Left lung (tissue), 10 donors: ENCODE data around the gene ZFP57. TPM values are rescaled to one million over a fixed set of nuclear protein-coding genes. Genes with fewer than 3 reads are reported as not detected.

Experiments used
- ATAC-seq: fragments of 200-7000 bp; cut with Tn5 transposase; one replicate; pipeline ENCODE4 v1.9.1; 2020; ENCODE audit warnings: moderate library complexity
- DNase-seq, 4 donors: peaks; one replicate each; pipeline ENCODE4 v3.0.0-alpha.2; 2013 to 2020
- H3K27ac ChIP-seq, 2 donors: fragments of 200-600 bp; sonication (generic) in 1 of 2; one replicate each; pipeline versions ENCODE4 v1.5.0 to v1.8.0; 2020 to 2021
- H3K27me3 ChIP-seq, 2 donors: fragments of 200-600 bp; sonication (generic) in 1 of 2; one replicate each; pipeline versions ENCODE4 v1.5.0 to v1.8.0; 2020 to 2021
- H3K36me3 ChIP-seq, 2 donors: fragments of 200-600 bp; sonication (generic) in 1 of 2; one replicate each; pipeline versions ENCODE4 v1.5.0 to v1.8.0; 2020 to 2021
- H3K4me1 ChIP-seq, 2 donors: fragments of 200-600 bp; one replicate each; pipeline ENCODE4 v1.8.0; 2021
- H3K4me3 ChIP-seq, 2 donors: fragments of 200-600 bp; sonication (generic) in 1 of 2; one replicate each; pipeline versions ENCODE4 v1.5.0 to v1.8.0; 2020 to 2021; ENCODE audit warnings: mild to moderate bottlenecking in 1 of 2
- H3K9me3 ChIP-seq, 2 donors: fragments of 200-600 bp; sonication (generic) in 1 of 2; one replicate each; pipeline versions ENCODE4 v1.5.0 to v1.8.0; 2020 to 2021
- CTCF ChIP-seq, 2 donors: fragments of 200-600 bp; sonication (generic) in 1 of 2; IDR thresholded peaks; one replicate each; pipeline versions ENCODE4 v1.5.0 to v1.8.0; 2021; ENCODE audit warnings: antibody characterized with exemption in 2 of 2
- intact Hi-C, 2 donors: fragments of 100-400 bp; cut with DNase I; formaldehyde crosslinking; loops; one replicate each; pipeline versions ENCODE4 v1.11.2 to v1.14.2; 2022
- polyA plus RNA-seq, 6 donors: library from polyadenylated mRNA; unstranded; fragments of 120-200 nt; gene quantifications; one replicate each; pipeline ENCODE4 v1.2.1, GENCODE V29; 2013; ENCODE audit not compliant: insufficient read length in 6 of 6
- total RNA-seq, 2 donors: library from RNA; stranded (reverse); fragmentation: NEBNext Ultra II Directional; extraction: Animal tissue kit (Norgen Biotek cat#: 25700); gene quantifications; one replicate each; pipeline ENCODE4 v1.2.1, GENCODE V29; 2021
- donor health status: DM: no; HTN: yes; CAD: no.
- donor health status: DM: no; HTN: no; CAD: no.

The ZFP57 gene
- total and polyA plus RNA-seq, 8 donors, result 0.61 to 0.68 TPM; not detected in 6

GRCh38 chr6:29631209-29631810 lies 49.6 kb downstream of the ZFP57 start:
- no peak for TF ChIP-seq CTCF (IDR thresholded peaks at IDR 0.05)
- DNase-seq (no peak), ATAC-seq (no peak)
- Histone ChIP-seq H3K27me3 (peaks cover 0 to 25% of the 10 kb centered on the region in 2 donors), H3K4me3 (no peak overlapping the region), H3K36me3 (no peaks in the 10 kb centered on the region), H3K4me1 (peaks cover 6 to 49% of the 10 kb centered on the region in 2 donors), H3K9me3 (no peaks in the 10 kb centered on the region), H3K27ac (no peak overlapping the region)
- intact Hi-C loops, result no loop called here

- Histone ChIP-seq H3K9me3 (no peaks in the 10 kb centered on the region), H3K4me3 (no peak overlapping the region), H3K4me1 (peaks cover 6 to 49% of the 10 kb centered on the region in 2 donors), H3K27ac (no peak overlapping the region), H3K27me3 (peaks cover 0 to 25% of the 10 kb centered on the region in 2 donors), H3K36me3 (no peaks in the 10 kb centered on the region)
- DNase-seq, result no peak
- TF ChIP-seq CTCF (IDR thresholded peaks at IDR 0.05), result no peak
- intact Hi-C loops, result no loop called here
- no peak for ATAC-seq
Observed at GRCh38 chr6:29630315-29630714, 50.6 kb downstream of the ZFP57 start.

GRCh38 chr6:29629571-29629970 lies 51.4 kb downstream of the ZFP57 start:
- Histone ChIP-seq H3K4me1 (peaks cover 6 to 51% of the 10 kb centered on the region in 2 donors), H3K27ac (no peak overlapping the region), H3K27me3 (peaks cover 0 to 25% of the 10 kb centered on the region in 2 donors), H3K9me3 (no peaks in the 10 kb centered on the region), H3K36me3 (no peaks in the 10 kb centered on the region), H3K4me3 (no peak overlapping the region)
- TF ChIP-seq CTCF (IDR thresholded peaks at IDR 0.05), result no peak
- DNase-seq, result no peak
- no peak for ATAC-seq
- intact Hi-C loops, result no loop called here

- peak; percentile 59 to 90 (median 79) for DNase-seq
- no peaks in the 10 kb centered on the region for H3K36me3 ChIP-seq
- peaks cover 0 to 25% of the 10 kb centered on the region in 2 donors for H3K27me3 ChIP-seq
- ATAC-seq, result peak; percentile 65
- no peaks in the 10 kb centered on the region for H3K9me3 ChIP-seq
- TF ChIP-seq CTCF (IDR thresholded peaks at IDR 0.05), result peak; percentile 39 to 56
- H3K4me1 ChIP-seq, result peaks cover 6 to 59% of the 10 kb centered on the region in 2 donors
- H3K4me3 ChIP-seq, result peak overlapping the region; percentile 45 to 59
- H3K27ac ChIP-seq, result peak overlapping the region; percentile 41 to 71
- intact Hi-C loops, result no loop called here
Observed at GRCh38 chr6:29628419-29629281, 52.3 kb downstream of the ZFP57 start.

- DNase-seq, result peak; percentile 72 to 92 (median 84)
- H3K27ac ChIP-seq, result peak overlapping the region; percentile 41 to 71
- peaks cover 6 to 56% of the 10 kb centered on the region in 2 donors for H3K4me1 ChIP-seq
- no peak for TF ChIP-seq CTCF (IDR thresholded peaks at IDR 0.05)
- peaks cover 0 to 25% of the 10 kb centered on the region in 2 donors for H3K27me3 ChIP-seq
- intact Hi-C loops, result no loop called here
- H3K9me3 ChIP-seq, result no peaks in the 10 kb centered on the region
- peak; percentile 47 for ATAC-seq
- peak overlapping the region; percentile 45 to 59 for H3K4me3 ChIP-seq
- H3K36me3 ChIP-seq, result no peaks in the 10 kb centered on the region
Observed at GRCh38 chr6:29627755-29628418, 53.1 kb downstream of the ZFP57 start.
